ENCODE data around the gene ANK3. TPM values are rescaled to one million over a fixed set of nuclear protein-coding genes. Genes with fewer than 3 reads are reported as not detected.

Gene ANK3
- total and polyA plus RNA-seq, 4 experiments from 2014 or later = 7.2 to 90.1 (median 55.8) TPM

GRCh38 chr10:59976909-59977308, 412.8 kb downstream of the ANK3 start:
- Histone ChIP-seq H3K9me3 (ENCODE audit: control insufficient read depth in 1 of 2, low read length in 2 of 2) (no peaks in the 10 kb centered on the region), H3K4me1 (ENCODE audit: insufficient read depth, low read length) (no peaks in the 10 kb centered on the region), H3K4me3 (ENCODE audit: low read length in 2 of 2) (no peak overlapping the region), H3K27me3 (ENCODE audit: insufficient read depth, low read length) (no peaks in the 10 kb centered on the region), H3K27ac (ENCODE audit: low read depth, low read length) (no peak overlapping the region), H3K36me3 (ENCODE audit: insufficient read depth, low read length) (no peaks in the 10 kb centered on the region)
- Mint-ChIP-seq H3K36me3 (no peaks in the 10 kb centered on the region), H3K9me3 (peaks cover 4 to 32% (median 25%) of the 10 kb centered on the region in 8 donors), H3K4me3 (no peak overlapping the region), H3K4me1 (no peaks in the 10 kb centered on the region), H3K27ac (no peak overlapping the region), H3K27me3 (peaks cover 0 to 3% of the 10 kb centered on the region in 2 donors)
- intact Hi-C loops (cut with micrococcal nuclease) = no loop called here
- no peak for DNase-seq
- ChIA-PET POLR2A (ENCODE audit: partially characterized antibody) (no interaction called here), CTCF (ENCODE audit: partially characterized antibody) (no interaction called here)
